ENCODE measurements around the gene ZNF512B. TPM values are rescaled to one million over a fixed set of nuclear protein-coding genes. Genes with fewer than 3 reads are reported as not detected.
A peak's percentile ranks its signal among the peaks of the same experiment; 100 is the strongest.
"Not testable (repeated sequence)": the region's sequence is repeated elsewhere in the genome, so short reads cannot be mapped to it uniquely, and the experiment has no call there.

Gene ZNF512B, protein sequence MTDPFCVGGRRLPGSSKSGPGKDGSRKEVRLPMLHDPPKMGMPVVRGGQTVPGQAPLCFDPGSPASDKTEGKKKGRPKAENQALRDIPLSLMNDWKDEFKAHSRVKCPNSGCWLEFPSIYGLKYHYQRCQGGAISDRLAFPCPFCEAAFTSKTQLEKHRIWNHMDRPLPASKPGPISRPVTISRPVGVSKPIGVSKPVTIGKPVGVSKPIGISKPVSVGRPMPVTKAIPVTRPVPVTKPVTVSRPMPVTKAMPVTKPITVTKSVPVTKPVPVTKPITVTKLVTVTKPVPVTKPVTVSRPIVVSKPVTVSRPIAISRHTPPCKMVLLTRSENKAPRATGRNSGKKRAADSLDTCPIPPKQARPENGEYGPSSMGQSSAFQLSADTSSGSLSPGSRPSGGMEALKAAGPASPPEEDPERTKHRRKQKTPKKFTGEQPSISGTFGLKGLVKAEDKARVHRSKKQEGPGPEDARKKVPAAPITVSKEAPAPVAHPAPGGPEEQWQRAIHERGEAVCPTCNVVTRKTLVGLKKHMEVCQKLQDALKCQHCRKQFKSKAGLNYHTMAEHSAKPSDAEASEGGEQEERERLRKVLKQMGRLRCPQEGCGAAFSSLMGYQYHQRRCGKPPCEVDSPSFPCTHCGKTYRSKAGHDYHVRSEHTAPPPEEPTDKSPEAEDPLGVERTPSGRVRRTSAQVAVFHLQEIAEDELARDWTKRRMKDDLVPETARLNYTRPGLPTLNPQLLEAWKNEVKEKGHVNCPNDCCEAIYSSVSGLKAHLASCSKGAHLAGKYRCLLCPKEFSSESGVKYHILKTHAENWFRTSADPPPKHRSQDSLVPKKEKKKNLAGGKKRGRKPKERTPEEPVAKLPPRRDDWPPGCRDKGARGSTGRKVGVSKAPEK
- total RNA-seq, result 1 to 10 TPM; 5.8 to 7.4 (median 6.4) TPM

DNA sequence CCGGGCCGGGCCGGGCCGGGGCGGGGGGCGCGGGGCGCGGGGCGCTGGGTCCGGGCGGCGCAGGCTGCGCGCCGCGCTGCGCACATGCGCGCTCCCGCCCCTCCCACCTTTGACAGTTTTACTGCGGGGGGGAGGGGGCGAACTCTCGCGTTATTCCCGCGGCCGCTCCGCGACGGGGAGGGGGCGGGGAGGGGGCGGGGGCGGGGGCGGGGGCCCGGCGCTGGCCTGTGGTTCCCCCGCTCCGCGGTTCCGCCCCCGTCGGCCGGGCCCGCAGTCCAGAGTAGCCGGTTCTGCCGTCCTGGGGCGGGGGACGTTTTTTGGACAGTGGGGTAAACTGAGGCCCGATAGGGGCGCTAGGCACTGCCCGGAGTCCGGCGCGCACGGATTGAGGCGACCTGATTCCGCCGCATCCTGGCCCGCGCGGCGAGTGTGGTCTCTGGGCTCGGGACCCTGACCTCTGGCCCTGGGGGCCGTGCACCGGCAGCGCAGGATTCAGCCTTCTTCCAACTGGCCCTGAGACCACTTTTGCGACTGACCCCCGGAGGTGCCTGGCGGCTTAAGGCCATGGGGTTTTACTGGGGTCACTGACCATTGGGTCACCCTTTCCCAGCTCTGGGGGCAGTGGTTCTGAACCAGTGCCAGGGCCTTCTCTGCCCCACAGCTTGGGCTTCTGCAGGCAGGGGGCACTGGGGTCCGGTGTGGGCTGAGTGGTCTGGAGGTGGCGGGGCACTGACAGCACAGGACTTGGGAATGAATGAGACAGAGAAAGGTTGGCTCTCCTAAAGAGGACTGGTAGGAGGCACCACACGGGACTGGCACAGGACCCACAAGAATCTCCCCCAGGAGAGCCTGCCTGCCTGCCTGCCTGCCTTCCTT, at the start of gene ZNF512B:
Gene ZNF512B (minus strand): TSS at position 93 of the 876 bp plus-strand sequence. CDS start 1,980 bp downstream, outside the sequence.
- DNase-seq, result peak in 2 of 3 donors; percentile 62 to 70
- peaks cover 0 to 8% (median 0%) of the 10 kb centered on the region in 3 donors for H3K36me3 ChIP-seq
- peak within 1 kb of the TSS; percentile 49 to 81 (median 64) for H3K4me3 ChIP-seq
- TF ChIP-seq POLR2A (IDR thresholded peaks at IDR 0.05), result no peak
- TF ChIP-seq, protein P1, sequence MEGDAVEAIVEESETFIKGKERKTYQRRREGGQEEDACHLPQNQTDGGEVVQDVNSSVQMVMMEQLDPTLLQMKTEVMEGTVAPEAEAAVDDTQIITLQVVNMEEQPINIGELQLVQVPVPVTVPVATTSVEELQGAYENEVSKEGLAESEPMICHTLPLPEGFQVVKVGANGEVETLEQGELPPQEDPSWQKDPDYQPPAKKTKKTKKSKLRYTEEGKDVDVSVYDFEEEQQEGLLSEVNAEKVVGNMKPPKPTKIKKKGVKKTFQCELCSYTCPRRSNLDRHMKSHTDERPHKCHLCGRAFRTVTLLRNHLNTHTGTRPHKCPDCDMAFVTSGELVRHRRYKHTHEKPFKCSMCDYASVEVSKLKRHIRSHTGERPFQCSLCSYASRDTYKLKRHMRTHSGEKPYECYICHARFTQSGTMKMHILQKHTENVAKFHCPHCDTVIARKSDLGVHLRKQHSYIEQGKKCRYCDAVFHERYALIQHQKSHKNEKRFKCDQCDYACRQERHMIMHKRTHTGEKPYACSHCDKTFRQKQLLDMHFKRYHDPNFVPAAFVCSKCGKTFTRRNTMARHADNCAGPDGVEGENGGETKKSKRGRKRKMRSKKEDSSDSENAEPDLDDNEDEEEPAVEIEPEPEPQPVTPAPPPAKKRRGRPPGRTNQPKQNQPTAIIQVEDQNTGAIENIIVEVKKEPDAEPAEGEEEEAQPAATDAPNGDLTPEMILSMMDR (IDR thresholded peaks at IDR 0.05), result no peak
- H3K4me1 ChIP-seq, result peaks cover 0 to 24% (median 10%) of the 10 kb centered on the region in 4 donors
- H3K27me3 ChIP-seq, result no peaks in the 10 kb centered on the region
- peak within 1 kb of the TSS; percentile 29 to 66 (median 34) for H3K27ac ChIP-seq
- no peaks in the 10 kb centered on the region for H3K9me3 ChIP-seq

DNA sequence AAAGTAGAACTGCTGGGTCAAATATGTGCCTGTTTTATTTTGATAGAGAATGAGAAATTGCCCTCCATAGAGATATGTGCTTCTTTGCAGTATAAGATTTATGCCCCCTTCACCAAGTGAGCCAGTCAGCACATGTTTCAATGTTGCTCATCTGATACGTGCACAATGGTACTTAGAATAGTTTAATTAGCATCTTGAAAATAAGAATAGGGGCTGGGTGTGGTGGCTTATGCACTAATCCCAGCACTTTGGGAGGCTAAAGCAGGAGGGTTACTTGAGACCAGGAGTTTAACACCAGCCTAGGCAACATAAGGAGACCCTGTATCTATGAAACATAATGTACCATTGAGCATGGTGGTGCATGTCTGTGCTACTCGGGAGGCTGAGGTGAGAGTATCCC, 45.9 kb upstream of the ZNF512B start:
- TF ChIP-seq, protein P1 (IDR thresholded peaks at IDR 0.05), result no peak
- no peak for TF ChIP-seq POLR2A (IDR thresholded peaks at IDR 0.05)
- peaks cover 0 to 86% (median 0%) of the 10 kb centered on the region in 3 donors for H3K36me3 ChIP-seq

DNA sequence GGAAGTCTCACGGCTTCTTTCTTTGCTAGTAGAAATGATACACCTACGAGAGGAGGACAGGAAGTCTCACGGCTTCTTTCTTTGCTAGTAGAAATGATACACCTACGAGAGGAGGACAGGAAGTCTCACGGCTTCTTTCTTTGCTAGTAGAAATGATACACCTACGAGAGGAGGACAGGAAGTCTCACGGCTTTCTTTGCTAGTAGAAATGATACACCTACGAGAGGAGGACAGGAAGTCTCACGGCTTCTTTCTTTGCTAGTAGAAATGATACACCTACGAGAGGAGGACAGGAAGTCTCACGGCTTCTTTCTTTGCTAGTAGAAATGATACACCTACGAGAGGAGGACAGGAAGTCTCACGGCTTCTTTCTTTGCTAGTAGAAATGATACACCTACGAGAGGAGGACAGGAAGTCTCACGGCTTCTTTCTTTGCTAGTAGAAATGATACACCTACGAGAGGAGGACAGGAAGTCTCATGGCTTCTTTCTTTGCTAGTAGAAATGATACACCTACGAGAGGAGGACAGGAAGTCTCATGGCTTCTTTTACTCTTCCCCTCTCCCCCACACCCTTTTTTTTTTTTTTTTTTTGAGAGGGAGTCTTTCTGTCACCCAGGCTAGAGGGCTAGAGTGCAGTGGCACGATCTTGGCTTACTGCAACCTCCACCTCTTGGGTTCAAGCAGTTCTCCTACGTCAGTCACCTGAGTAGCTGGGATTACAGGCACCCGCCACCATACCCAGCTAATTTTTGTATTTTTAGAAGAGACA, 42.8 kb upstream of the ZNF512B start:
- peak overlapping the region in 2 of 4 donors; percentile 44 to 61 for H3K27ac ChIP-seq
- not testable (repeated sequence) for DNase-seq, H3K9me3 ChIP-seq, H3K27me3 ChIP-seq, H3K4me1 ChIP-seq, H3K4me3 ChIP-seq
- peaks cover 0 to 85% (median 3%) of the 10 kb centered on the region in 3 donors for H3K36me3 ChIP-seq

More for the DNA sequence above, 45.9 kb upstream of the ZNF512B start:
- Histone ChIP-seq H3K27ac (no peak overlapping the region), H3K27me3 (no peaks in the 10 kb centered on the region), H3K9me3 (no peaks in the 10 kb centered on the region), H3K4me3 (no peak overlapping the region), H3K4me1 (peaks cover 0 to 4% (median 0%) of the 10 kb centered on the region in 4 donors)
- no peak for DNase-seq

DNA sequence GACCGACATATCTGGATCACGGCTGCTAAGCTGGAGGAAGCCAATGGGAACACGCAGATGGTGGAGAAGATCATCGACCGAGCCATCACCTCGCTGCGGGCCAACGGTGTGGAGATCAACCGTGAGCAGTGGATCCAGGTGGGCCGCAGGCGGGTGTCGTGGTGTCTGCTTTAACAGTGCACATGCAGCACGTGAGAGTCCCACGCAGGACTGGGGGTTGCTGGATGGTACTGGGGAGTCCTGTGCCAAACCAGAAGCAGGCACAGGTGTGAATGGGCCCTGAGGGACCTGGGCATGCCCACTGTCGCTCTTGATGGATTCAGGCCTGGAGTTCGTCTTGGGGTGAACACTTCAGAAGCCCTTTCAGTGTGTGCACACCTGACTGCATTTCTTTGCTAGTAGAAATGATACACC, 41.6 kb upstream of the ZNF512B start:
- DNase-seq, result no peak
- Histone ChIP-seq H3K4me3 (no peak overlapping the region), H3K27me3 (no peaks in the 10 kb centered on the region), H3K36me3 (peaks cover 0 to 82% (median 3%) of the 10 kb centered on the region in 3 donors), H3K27ac (peak overlapping the region in 2 of 4 donors; percentile 17 to 55), H3K9me3 (peaks cover 0 to 4% (median 0%) of the 10 kb centered on the region in 4 donors), H3K4me1 (peaks cover 0 to 4% (median 0%) of the 10 kb centered on the region in 4 donors)
- TF ChIP-seq, protein P1 (IDR thresholded peaks at IDR 0.05), result no peak
- no peak for TF ChIP-seq POLR2A (IDR thresholded peaks at IDR 0.05)

DNA sequence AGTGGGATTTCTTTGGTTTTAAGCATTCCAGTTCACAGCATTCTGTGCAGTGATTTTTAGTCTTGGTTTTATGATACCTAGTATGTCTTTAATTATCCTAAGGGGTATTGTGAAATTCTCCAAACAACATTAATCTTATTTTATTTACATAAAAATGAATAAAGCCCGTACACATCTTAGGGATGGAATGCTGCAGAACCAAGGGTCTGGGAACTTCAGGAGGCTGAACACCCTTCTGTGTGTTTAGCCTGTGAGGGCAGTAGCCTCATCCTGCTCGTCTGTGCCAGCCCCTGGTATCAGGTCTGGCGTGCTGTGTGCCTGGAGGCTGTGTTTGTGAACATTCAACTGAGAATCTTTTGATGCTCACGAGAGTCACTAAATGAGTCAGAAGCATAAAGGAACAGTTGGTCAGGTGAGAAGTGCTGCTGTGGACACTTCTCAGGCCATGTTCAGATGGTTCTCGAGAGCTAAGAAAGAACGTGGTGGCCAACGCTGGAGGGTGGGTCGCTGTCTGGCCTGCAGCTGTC, 41.0 kb upstream of the ZNF512B start:
- Histone ChIP-seq H3K9me3 (peaks cover 0 to 4% (median 0%) of the 10 kb centered on the region in 4 donors), H3K27ac (peak overlapping the region in 1 of 4 donors; percentile 17), H3K4me1 (peaks cover 0 to 4% (median 0%) of the 10 kb centered on the region in 4 donors), H3K36me3 (peaks cover 0 to 80% (median 3%) of the 10 kb centered on the region in 3 donors), H3K4me3 (no peak overlapping the region), H3K27me3 (no peaks in the 10 kb centered on the region)
- no peak for TF ChIP-seq POLR2A (IDR thresholded peaks at IDR 0.05)
- TF ChIP-seq, protein P1 (IDR thresholded peaks at IDR 0.05), result no peak
- DNase-seq, result no peak

Data from Peyer's patch (tissue), 4 donors.